SK-N-SH (cell line): ENCODE data around the gene TMEM120B. TPM values are rescaled to one million over a fixed set of nuclear protein-coding genes. Genes with fewer than 3 reads are reported as not detected.
A peak's percentile ranks its signal among the peaks of the same experiment; 100 is the strongest.

Experiments used
- CTCF ChIA-PET: fragments of 300-600, 350-600 bp; formaldehyde crosslinking; extraction: SDS; loops from one replicate; lab custom pipeline; 2021; lab: Yijun Ruan, JAX
- POLR2A ChIA-PET: fragments of 350-600 bp; sonication (Branson Sonifier 250); formaldehyde crosslinking; extraction: SDS; loops from one replicate; lab custom pipeline; 2020; ENCODE audit warnings: antibody characterized with exemption, inconsistent platforms; lab: Yijun Ruan, JAX
- DNase-seq: peaks from one replicate; pipeline ENCODE4 v3.0.0; 2012
- H2AFZ ChIP-seq: fragments of 200-600 bp; sonication (generic); 2 replicates; pipeline ENCODE4 v1.8.1; 2016; ENCODE audit warnings: antibody characterized with exemption, mild to moderate bottlenecking, low read depth
- H3F3A ChIP-seq: fragments of 200-600 bp; sonication (generic); replicated peaks from 2 replicates; pipeline ENCODE3; 2016; ENCODE audit warnings: antibody characterized with exemption, mild to moderate bottlenecking; ENCODE audit not compliant: insufficient read depth
- H3K27ac ChIP-seq, 2 experiments: fragments of 200-500 bp in 1 of 2; fragments of 200-600 bp in 1 of 2; sonication (Bioruptor generic) in 1 of 2; sonication (generic), shearing (Covaris generic) in 1 of 2; 2 replicates each; pipeline versions ENCODE4 v1.5.1 to v1.6.1; 2014 to 2016; ENCODE audit warnings: low read depth in 2 of 2, inconsistent platforms in 1 of 2, low read length in 1 of 2, mild to moderate bottlenecking in 1 of 2, mixed read lengths in 1 of 2
- H3K27me3 ChIP-seq: fragments of 200-600 bp; sonication (generic), shearing (Covaris generic); 2 replicates; pipeline ENCODE4 v1.6.1; 2016; ENCODE audit warnings: mixed run types; ENCODE audit not compliant: insufficient read depth
- H3K36me3 ChIP-seq, 2 experiments: fragments of 200-500 bp in 1 of 2; fragments of 200-600 bp in 1 of 2; sonication (Bioruptor generic) in 1 of 2; sonication (generic) in 1 of 2; replicated peaks in 1 of 2; 2 replicates each; pipeline versions ENCODE3 to v1.5.1; 2014 to 2016; ENCODE audit warnings: low read length in 1 of 2, mild to moderate bottlenecking in 1 of 2; ENCODE audit not compliant: insufficient read depth in 2 of 2, control insufficient read depth in 1 of 2
- H3K4me1 ChIP-seq, 2 experiments: fragments of 200-500 bp in 1 of 2; fragments of 200-600 bp in 1 of 2; sonication (Bioruptor generic) in 1 of 2; sonication (generic), shearing (Covaris generic) in 1 of 2; 2 replicates each; pipeline versions ENCODE4 v1.5.1 to v1.6.1; 2014 to 2016; ENCODE audit warnings: low read depth in 1 of 2, low read length in 1 of 2, mixed run types in 1 of 2; ENCODE audit not compliant: insufficient read depth in 2 of 2, control insufficient read depth in 1 of 2
- H3K4me2 ChIP-seq: fragments of 200-600 bp; sonication (generic), shearing (Covaris generic); 2 replicates; pipeline ENCODE4 v1.6.1; 2017; ENCODE audit warnings: mixed run types
- H3K4me3 ChIP-seq, 2 experiments: fragments of 200-500 bp in 1 of 2; fragments of 200-600 bp in 1 of 2; sonication (Bioruptor generic) in 1 of 2; sonication (generic), shearing (Covaris generic) in 1 of 2; 2 replicates each; pipeline versions ENCODE4 v1.5.1 to v1.8.1; 2014 to 2016; ENCODE audit warnings: low read depth in 2 of 2, inconsistent platforms in 1 of 2, low read length in 1 of 2, mild to moderate bottlenecking in 1 of 2, mixed read lengths in 1 of 2, moderate library complexity in 1 of 2
- H3K79me2 ChIP-seq: fragments of 200-600 bp; sonication (generic); 2 replicates; pipeline ENCODE4 v1.8.1; 2017; ENCODE audit warnings: mild to moderate bottlenecking; ENCODE audit not compliant: insufficient read depth
- H3K9ac ChIP-seq: fragments of 200-600 bp; sonication (generic); 2 replicates; pipeline ENCODE4 v1.6.1; 2017; ENCODE audit warnings: mixed run types
- H3K9me2 ChIP-seq: fragments of 200-600 bp; sonication (generic); 2 replicates; pipeline ENCODE4 v1.6.1; 2017; ENCODE audit warnings: mixed run types
- H3K9me3 ChIP-seq: fragments of 200-600 bp; sonication (generic); 2 replicates; pipeline ENCODE4 v1.6.1; 2017; ENCODE audit warnings: mixed run types, mild to moderate bottlenecking, moderate library complexity
- H4K20me1 ChIP-seq: fragments of 200-600 bp; sonication (generic); 2 replicates; pipeline ENCODE4 v1.6.1; 2017; ENCODE audit warnings: mild to moderate bottlenecking, mixed run types; ENCODE audit not compliant: insufficient read depth
- CHD2 ChIP-seq: fragments of 150-350 bp; IDR thresholded peaks from 2 replicates; pipeline ENCODE4 v1.6.1; 2018; ENCODE audit warnings: low read length; ENCODE audit not compliant: partially characterized antibody
- FOXJ3 ChIP-seq: sonication (generic); formaldehyde crosslinking; IDR thresholded peaks from 2 replicates; pipeline ENCODE4 v1.5.1; 2020; ENCODE audit warnings: mild to moderate bottlenecking, missing genetic modification reagents
- FOXM1 ChIP-seq: IDR thresholded peaks from 2 replicates; pipeline ENCODE4 v1.4.0; 2012; ENCODE audit warnings: low read depth, mild to moderate bottlenecking
- MAX ChIP-seq: IDR thresholded peaks from 2 replicates; pipeline ENCODE4 v1.4.0; 2012; ENCODE audit warnings: low read depth
- MEF2A ChIP-seq: IDR thresholded peaks from 2 replicates; pipeline ENCODE4 v1.4.0; 2012; ENCODE audit warnings: low read depth, borderline replicate concordance
- POLR2AphosphoS5 ChIP-seq: IDR thresholded peaks from 2 replicates; pipeline ENCODE4 v1.6.1; 2012; ENCODE audit warnings: low read depth, low read length
- REST ChIP-seq: IDR thresholded peaks from 2 replicates; pipeline ENCODE4 v1.6.1; 2012; ENCODE audit warnings: mild to moderate bottlenecking, low read depth, low read length, moderate library complexity
- RFX5 ChIP-seq: IDR thresholded peaks from 2 replicates; pipeline ENCODE4 v1.6.1; 2012; ENCODE audit warnings: mild to moderate bottlenecking, improper control_type of control experiment, low read length
- USF1 ChIP-seq: IDR thresholded peaks from 2 replicates; pipeline ENCODE4 v1.4.0; 2012; ENCODE audit warnings: low read depth, borderline replicate concordance
- USF2 ChIP-seq: fragments of 150-350 bp; IDR thresholded peaks from 2 replicates; pipeline ENCODE4 v1.6.1; 2017; ENCODE audit warnings: antibody characterized with exemption, low read length, low read depth, borderline replicate concordance
- YY1 ChIP-seq: IDR thresholded peaks from 2 replicates; pipeline ENCODE4 v1.4.0; 2012; ENCODE audit warnings: low read depth, mild to moderate bottlenecking
- WGBS: methylation state at CpG from one replicate; pipeline ENCODE4 v1.1.6; 2017; ENCODE audit warnings: low lambda C conversion rate; 5-methylcytosine and 5-hydroxymethylcytosine counted together
- polyA plus RNA-seq, 3 experiments: library from polyadenylated mRNA; depleted of rRNA; stranded (reverse); fragments of >200 nt; gene quantifications; 2 replicates each; pipeline ENCODE4 v1.2.3, GENCODE V29; 2012

TMEM120B gene
- polyA plus RNA-seq, 1 of the 3 experiments (the other 2 are of a cell fraction), result 15.4 TPM

- Histone ChIP-seq H3F3A (peaks cover 6% of the 10 kb centered on the region), H3K4me2 (no peak overlapping the region)
These were observed 10.6 kb downstream of the TMEM120B start for GRCh38 chr12:121723200-121723599.

GRCh38 chr12:121724925-121725324 is 12.4 kb downstream of the TMEM120B start:
- WGBS, result 89% methylated on average over 2 of the region's 2 CpGs
- Histone ChIP-seq H3K4me3 (no peak overlapping the region), H3K9me2 (no peaks in the 10 kb centered on the region), H3K4me1 (no peaks in the 10 kb centered on the region), H3K4me2 (no peak overlapping the region), H3K9me3 (no peaks in the 10 kb centered on the region), H3K27me3 (no peaks in the 10 kb centered on the region), H2AFZ (no peak overlapping the region), H3K79me2 (peaks cover 62% of the 10 kb centered on the region; the same call in 1 of the 2 replicates), H3K36me3 (peaks cover 0 to 7% of the 10 kb centered on the region in 2 experiments), H4K20me1 (no peaks in the 10 kb centered on the region), H3K9ac (no peak overlapping the region), H3F3A (peaks cover 3% of the 10 kb centered on the region), H3K27ac (no peak overlapping the region)
- DNase-seq, result no peak
- POLR2A ChIA-PET, result no interaction called here
- CTCF ChIA-PET, result no interaction called here
- TF ChIP-seq CHD2, result no peak
- TF ChIP-seq RFX5, result no peak
- TF ChIP-seq MEF2A, result no peak
- TF ChIP-seq MAX, result no peak
- no peak for TF ChIP-seq USF1
- no peak for TF ChIP-seq FOXJ3 (CRISPR knock-in tag)
- TF ChIP-seq FOXM1, result no peak
- TF ChIP-seq YY1, result no peak
- TF ChIP-seq POLR2AphosphoS5, result no peak

More at GRCh38 chr12:121723200-121723599, 10.6 kb downstream of the TMEM120B start:
- H3K79me2 ChIP-seq, result peaks cover 73% of the 10 kb centered on the region; the same call in 1 of the 2 replicates
- no peak overlapping the region for H3K4me3 ChIP-seq
- DNase-seq, result no peak
- ChIA-PET CTCF (interaction anchor here (0.6 to 0.9 kb wide), 2 partner anchors 50 to 60 kb away, joined by 3 read pairs; no protein-coding TSS in a partner anchor), POLR2A (no interaction called here)
- H3K9me3 ChIP-seq, result no peaks in the 10 kb centered on the region
- H3K36me3 ChIP-seq, result peaks cover 0 to 7% of the 10 kb centered on the region in 2 experiments
- H3K27me3 ChIP-seq, result no peaks in the 10 kb centered on the region
- TF ChIP-seq USF2 (no peak), REST (0 out of 2 replicates have a peak, but pooled peaks have one; percentile 38)
- 100% methylated on average over 3 of the region's 4 CpGs for WGBS
- no peak overlapping the region for H3K27ac ChIP-seq
- no peaks in the 10 kb centered on the region for H4K20me1 ChIP-seq
- no peak overlapping the region for H3K9ac ChIP-seq
- peaks cover 0 to 4% of the 10 kb centered on the region in 2 experiments; a peak in 1 of 4 replicates for H3K4me1 ChIP-seq
- H2AFZ ChIP-seq, result no peak overlapping the region
- H3K9me2 ChIP-seq, result no peaks in the 10 kb centered on the region
